GM12873 (cell line): Measurements from ENCODE around the gene ZNF496.

Experiments used
- CTCF ChIP-seq: IDR thresholded peaks from 2 replicates; pipeline ENCODE4 v1.5.1; 2012; ENCODE audit warnings: low read depth, mild to moderate bottlenecking, moderate library complexity, low read length, control low read depth; ENCODE audit not compliant: insufficient read depth; ENCODE audit errors: missing control alignments

The ZNF496 gene

GRCh38 chr1:247304031-247304430, 27.6 kb downstream of the ZNF496 start:
- no peak for TF ChIP-seq CTCF

GRCh38 chr1:247303216-247303615, 28.5 kb downstream of the ZNF496 start:
- no peak for TF ChIP-seq CTCF

GRCh38 chr1:247301176-247301540, 30.5 kb downstream of the ZNF496 start:
- no peak for TF ChIP-seq CTCF

- TF ChIP-seq CTCF = no peak
Observed at GRCh38 chr1:247300491-247301175, 31.0 kb downstream of the ZNF496 start.

GRCh38 chr1:247299723-247300381, 31.8 kb downstream of the ZNF496 start:
- no peak for TF ChIP-seq CTCF

GRCh38 chr1:247298701-247299100, 33.0 kb downstream of the ZNF496 start:
- TF ChIP-seq CTCF = no peak

GRCh38 chr1:247298124-247298481, 33.6 kb downstream of the ZNF496 start:
- no peak for TF ChIP-seq CTCF
